OCI-LY1 (cell line): ENCODE data around the gene OVCH1.

Experiments used
- CTCF ChIP-seq: fragments of 200-600 bp; sonication (generic), shearing (Covaris generic); IDR thresholded peaks from 2 replicates; pipeline ENCODE4 v1.5.1; 2017; ENCODE audit warnings: mild to moderate bottlenecking, antibody characterized with exemption, low read length, moderate library complexity, mixed read lengths
- EZH2 ChIP-seq: fragments of 200-600 bp; sonication (generic), shearing (Covaris generic); IDR thresholded peaks from 2 replicates; pipeline ENCODE4 v1.8.0; 2017; ENCODE audit warnings: borderline replicate concordance, mixed run types, mild to moderate bottlenecking, antibody characterized with exemption, low read length, moderate library complexity, mixed read lengths

- no peak for TF ChIP-seq CTCF
- TF ChIP-seq EZH2: no peak
Measured at GRCh38 chr12:29389295-29389919, 108.1 kb downstream of the OVCH1 start.
